ENCODE results near the gene FOXK2. TPM values are rescaled to one million over a fixed set of nuclear protein-coding genes. Genes with fewer than 3 reads are reported as not detected.
"Not testable (repeated sequence)": the region's sequence is repeated elsewhere in the genome, so short reads cannot be mapped to it uniquely, and the experiment has no call there.

Gene FOXK2
- total RNA-seq, 1 donor from 2014 or later = 67.2 TPM

DNA sequence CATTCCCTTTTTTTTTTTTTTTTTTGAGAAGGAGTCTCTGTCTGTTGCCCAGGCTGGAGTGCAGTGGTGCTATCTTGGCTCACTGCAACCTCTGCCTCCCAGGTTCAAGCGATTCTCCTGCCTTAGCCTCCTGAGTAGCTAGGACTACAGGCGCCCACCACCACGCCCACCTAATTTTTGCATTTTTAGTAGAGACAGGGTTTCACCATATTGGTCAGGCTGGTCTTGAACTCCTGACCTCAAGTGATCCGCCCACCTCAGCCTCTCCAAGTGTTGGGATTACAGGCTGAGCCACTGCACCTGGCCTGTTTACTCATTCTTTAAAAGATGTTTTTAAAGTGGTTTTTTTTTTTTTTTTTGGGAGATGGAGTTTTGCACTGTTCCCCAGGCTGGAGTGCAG is 44.2 kb downstream of the FOXK2 start:
- not testable (repeated sequence) for DNase-seq (ENCODE audit: low spot score)

DNA sequence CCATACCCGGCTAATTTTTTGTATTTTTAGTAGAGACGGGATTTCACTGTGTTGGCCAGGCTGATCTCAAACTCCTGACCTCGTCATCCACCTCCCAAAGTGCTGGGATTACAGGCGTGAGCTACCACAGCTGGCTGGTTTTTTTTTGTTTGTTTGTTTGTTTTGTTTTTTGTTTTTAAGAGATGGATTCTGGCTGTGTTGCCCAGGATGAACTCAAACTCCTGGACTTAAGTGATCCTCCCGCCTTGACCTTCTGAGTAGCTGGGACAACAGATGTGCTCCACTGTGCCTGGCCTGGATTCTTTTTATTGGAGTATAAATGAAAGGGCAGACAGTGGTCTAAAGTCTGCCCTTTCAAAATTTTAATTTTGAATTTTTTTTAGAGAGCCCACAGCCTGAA is 44.7 kb downstream of the FOXK2 start:
- DNase-seq (ENCODE audit: low spot score) = no peak

DNA sequence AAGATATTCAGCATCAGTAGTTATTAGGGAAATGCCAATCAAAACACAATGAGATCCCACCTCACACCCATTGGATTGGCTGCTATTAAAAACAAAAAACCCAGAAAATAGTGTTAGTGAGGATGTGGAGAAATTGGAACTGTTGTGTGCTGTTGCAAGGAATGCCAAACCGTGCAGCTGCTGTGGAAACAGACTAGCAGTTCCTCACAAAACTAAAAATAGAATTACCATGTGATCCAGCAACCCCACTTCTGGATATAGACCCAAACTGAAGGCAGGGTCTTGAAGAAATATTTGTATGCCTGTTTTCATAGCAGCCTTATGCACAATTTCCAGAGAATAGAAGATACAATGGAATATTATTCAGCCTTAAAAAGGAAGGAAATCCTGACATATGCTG is 46.0 kb downstream of the FOXK2 start:
- DNase-seq (ENCODE audit: low spot score) = no peak

- no peak for DNase-seq (ENCODE audit: low spot score)
Observed at GRCh38 chr17:82566129-82566960, 46.8 kb downstream of the FOXK2 start.

DNA sequence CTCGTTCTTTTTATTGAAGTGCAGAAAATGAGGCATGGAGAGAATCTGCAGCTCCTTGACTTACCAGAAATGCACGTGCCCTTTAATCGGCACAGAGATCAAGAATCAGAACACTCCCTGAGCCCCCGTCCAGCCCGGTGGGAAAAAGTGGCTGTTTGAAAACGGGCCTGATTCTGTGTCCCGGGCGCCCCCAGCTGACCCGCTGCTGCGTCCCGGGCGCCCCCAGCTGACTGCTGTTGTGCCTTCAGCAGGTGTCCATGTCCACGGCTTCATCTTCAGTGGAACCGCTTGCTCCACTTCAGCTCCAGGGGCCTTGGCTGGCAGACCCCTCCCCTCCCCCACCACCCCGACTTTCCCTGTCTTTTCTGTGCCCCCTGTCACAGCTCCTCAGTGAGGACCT is 47.8 kb downstream of the FOXK2 start:
- DNase-seq (ENCODE audit: low spot score) = no peak

DNA sequence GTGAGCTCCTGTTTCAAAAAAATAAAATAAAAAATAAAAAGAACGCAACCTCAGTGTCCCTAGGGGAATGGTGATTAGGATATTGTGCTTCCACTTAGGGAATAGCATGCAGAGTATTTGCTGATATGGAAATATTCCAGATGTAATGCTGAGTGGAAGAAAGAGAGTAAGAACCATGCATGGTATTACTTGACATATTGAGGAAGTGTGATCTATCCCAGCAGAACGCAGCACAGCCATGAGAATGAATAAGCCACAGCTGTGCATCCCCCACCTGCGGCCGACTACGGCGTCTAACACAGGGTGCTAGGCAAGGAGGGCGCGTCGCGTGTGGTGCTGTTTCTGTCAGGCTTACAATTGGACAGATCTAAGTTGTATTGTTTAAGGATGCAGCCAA is 49.5 kb downstream of the FOXK2 start:
- no peak for DNase-seq (ENCODE audit: low spot score)

- no peak for DNase-seq (ENCODE audit: low spot score)
Observed at GRCh38 chr17:82569621-82570020, 50.1 kb downstream of the FOXK2 start.

DNA sequence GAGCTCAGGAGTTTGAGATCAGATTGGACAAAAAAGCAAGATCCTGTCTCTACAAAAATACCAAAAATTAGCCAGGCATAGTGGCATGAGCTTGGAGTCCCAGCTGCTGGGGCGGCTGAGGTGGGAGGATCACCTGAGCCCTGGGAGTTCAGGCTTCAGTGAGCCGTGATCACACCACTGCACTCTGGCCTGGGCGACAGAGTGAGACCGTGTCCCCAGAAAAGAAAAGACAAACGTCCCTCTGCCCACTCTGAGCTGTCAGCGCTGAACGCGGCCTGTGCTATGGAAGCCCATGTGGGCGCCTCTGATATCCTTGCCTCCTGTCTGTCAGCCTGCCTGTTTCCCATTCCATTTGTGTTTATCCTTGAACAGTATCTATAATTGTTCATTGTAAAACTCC is 50.7 kb downstream of the FOXK2 start:
- no peak for DNase-seq (ENCODE audit: low spot score)

- no peak for DNase-seq (ENCODE audit: low spot score)
Observed at GRCh38 chr17:82571855-82572254, 52.3 kb downstream of the FOXK2 start.

DNA sequence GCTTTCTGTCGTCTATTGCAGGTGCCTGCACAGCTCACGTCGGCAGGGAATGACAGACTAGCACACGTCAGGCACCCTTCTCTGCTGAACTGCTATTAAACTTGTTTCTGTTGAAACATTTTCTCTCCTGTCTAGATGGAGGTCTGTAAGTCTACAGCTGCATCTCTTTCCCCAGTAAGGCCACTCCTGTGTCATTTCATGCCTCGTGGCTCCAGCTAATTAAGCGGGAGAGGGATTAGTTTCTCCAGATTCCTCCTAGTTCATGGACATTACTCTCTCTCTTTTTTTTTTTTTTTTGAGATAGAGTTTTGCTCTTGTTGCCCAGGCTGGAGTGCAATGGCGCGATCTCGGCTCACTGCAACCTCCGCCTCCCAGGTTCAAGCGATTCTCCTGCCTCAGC is 54.5 kb downstream of the FOXK2 start:
- no peak for DNase-seq (ENCODE audit: low spot score)

DNA sequence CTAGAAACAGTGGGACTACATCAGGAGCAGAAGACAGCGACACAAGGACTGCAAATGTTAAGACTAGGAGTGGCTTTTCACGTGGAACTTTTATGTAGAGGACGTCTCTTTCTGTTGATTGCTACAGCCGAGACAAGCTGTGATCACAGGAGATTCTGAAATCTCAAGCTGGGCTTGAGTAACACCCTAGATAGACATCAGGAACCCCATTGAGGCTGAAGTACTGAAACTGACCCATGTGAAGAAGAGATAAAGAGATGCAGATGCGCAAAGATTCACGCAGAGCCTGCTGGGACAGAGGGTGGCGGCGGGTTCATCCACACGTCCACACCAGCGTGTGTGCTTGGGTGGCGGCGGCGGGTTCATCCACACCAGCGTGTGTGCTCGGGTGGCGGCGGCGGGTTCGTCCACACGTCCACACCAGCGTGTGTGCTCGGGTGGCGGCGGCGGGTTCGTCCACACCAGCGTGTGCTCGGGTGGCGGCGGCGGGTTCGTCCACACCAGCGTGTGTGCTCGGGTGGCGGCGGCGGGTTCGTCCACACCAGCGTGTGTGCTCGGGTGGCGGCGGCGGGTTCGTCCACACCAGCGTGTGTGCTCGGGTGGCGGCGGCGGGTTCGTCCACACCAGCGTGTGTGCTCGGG is 56.2 kb downstream of the FOXK2 start:
- DNase-seq (ENCODE audit: low spot score) = not testable (repeated sequence)

DNA sequence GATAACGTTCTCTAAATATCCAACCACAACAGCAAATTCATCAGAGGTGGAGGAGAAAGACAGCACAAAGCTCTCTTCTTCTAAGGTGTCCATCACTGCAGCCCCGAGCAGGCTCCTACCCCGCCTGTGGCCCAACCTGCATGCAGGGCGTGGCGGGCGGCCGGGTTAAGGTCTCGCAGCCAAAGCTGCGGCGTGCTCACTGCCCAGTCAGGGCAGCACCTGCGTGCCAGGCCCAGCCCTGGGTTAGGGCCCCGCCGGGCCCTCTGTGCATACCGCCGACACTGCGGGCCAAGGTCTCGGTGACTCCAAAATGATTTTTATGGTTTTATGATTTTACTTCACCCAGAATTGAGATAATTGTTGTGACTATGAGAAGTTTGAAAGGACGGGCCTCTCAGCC is 57.8 kb downstream of the FOXK2 start:
- no peak for DNase-seq (ENCODE audit: low spot score)

- not testable (repeated sequence) for DNase-seq (ENCODE audit: low spot score)
Observed at GRCh38 chr17:82579969-82580368, 60.4 kb downstream of the FOXK2 start.

GRCh38 chr17:82582213-82582612 is 62.7 kb downstream of the FOXK2 start:
- no peak for DNase-seq (ENCODE audit: low spot score)

- no peak for DNase-seq (ENCODE audit: low spot score)
Observed at GRCh38 chr17:82582709-82583108, 63.2 kb downstream of the FOXK2 start.

DNA sequence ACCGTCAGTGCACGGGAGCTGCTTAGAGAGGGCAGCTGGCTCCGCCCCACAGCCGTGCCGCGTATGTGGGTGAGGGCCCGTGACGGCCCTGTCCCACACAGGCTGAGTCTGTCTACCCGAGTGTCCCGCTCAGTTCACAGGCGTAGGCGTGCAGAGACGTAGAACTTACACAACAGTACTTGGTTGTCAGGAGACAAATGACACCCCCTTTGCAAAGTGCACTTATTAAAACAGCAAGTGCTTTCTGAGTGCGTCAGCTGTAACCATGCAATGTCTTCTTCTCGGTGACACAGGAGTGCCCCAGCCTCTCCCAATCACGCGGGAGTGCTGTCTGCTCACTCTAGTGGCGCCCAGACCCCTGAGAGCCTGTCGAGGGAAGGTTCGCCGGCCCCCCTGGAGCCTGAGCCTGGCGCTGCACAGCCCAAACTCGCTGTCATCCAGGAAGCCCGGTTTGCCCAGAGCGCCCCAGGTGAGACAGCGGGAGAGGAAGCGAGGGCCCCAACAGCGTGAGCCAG is 64.2 kb downstream of the FOXK2 start:
- no peak for DNase-seq (ENCODE audit: low spot score)

DNA sequence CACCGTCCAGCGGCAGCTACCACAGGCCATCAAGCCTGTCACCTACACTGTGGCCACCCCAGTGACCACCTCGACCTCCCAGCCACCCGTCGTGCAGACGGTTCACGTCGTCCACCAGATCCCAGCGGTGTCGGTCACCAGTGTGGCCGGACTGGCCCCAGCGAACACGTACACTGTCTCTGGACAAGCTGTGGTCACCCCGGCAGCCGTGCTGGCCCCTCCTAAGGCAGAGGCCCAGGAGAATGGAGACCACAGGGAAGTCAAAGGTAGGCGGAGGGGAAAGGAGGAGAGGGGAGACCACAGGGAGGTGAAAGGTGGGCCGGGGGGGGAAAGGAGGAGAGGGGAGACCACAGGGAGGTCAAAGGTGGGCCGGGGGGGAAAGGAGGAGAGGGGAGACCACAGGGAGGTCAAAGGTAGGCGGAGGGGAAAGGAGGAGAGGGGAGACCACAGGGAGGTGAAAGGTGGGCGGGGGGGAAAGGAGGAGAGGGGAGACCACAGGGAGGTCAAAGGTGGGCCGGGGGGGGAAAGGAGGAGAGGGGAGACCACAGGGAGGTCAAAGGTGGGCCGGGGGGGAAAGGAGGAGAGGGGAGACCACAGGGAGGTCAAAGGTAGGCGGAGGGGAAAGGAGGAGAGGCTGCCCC is 66.5 kb downstream of the FOXK2 start:
- not testable (repeated sequence) for DNase-seq (ENCODE audit: low spot score)

- no peak for DNase-seq (ENCODE audit: low spot score)
Observed at GRCh38 chr17:82586576-82587233, 67.2 kb downstream of the FOXK2 start.

- DNase-seq (ENCODE audit: low spot score) = no peak
Observed at GRCh38 chr17:82587234-82588086, 67.9 kb downstream of the FOXK2 start.

- DNase-seq (ENCODE audit: low spot score) = no peak
Observed at GRCh38 chr17:82588266-82589175, 69.0 kb downstream of the FOXK2 start.
